ENCODE measurements around the gene MED14. TPM values are rescaled to one million over a fixed set of nuclear protein-coding genes. Genes with fewer than 3 reads are reported as not detected.
A peak's percentile ranks its signal among the peaks of the same experiment; 100 is the strongest.

Gene MED14
- total RNA-seq, 1 donor from 2014 or later, result 35.2 TPM

- no peak for TF ChIP-seq CTCF (IDR thresholded peaks at IDR 0.05)
Observed at GRCh38 chrX:40778861-40779575, 43.7 kb upstream of the MED14 start.

GRCh38 chrX:40773809-40774208 is 38.5 kb upstream of the MED14 start:
- no peak for TF ChIP-seq CTCF (IDR thresholded peaks at IDR 0.05)
- no peak overlapping the region for H3K27ac ChIP-seq
- H3K4me1 ChIP-seq, result no peaks in the 10 kb centered on the region
- H3K36me3 ChIP-seq, result no peaks in the 10 kb centered on the region
- H3K27me3 ChIP-seq, result no peaks in the 10 kb centered on the region
- no peaks in the 10 kb centered on the region for H3K9me3 ChIP-seq
- intact Hi-C loops (cut with DNase I), result no loop called here
- H3K4me3 ChIP-seq, result no peak overlapping the region
- no peak for ATAC-seq
- no peak for DNase-seq

More at GRCh38 chrX:40778861-40779575, 43.7 kb upstream of the MED14 start:
- no peak for ATAC-seq
- DNase-seq, result no peak
- H3K4me3 ChIP-seq, result no peak overlapping the region
- H3K27ac ChIP-seq, result no peak overlapping the region
- no peaks in the 10 kb centered on the region for H3K4me1 ChIP-seq
- no peaks in the 10 kb centered on the region for H3K36me3 ChIP-seq
- no peaks in the 10 kb centered on the region for H3K9me3 ChIP-seq
- H3K27me3 ChIP-seq, result no peaks in the 10 kb centered on the region
- intact Hi-C loops (cut with DNase I), result no loop called here

GRCh38 chrX:40773188-40773587 is 37.8 kb upstream of the MED14 start:
- H3K27me3 ChIP-seq, result no peaks in the 10 kb centered on the region
- no peaks in the 10 kb centered on the region for H3K9me3 ChIP-seq
- TF ChIP-seq CTCF (IDR thresholded peaks at IDR 0.05), result no peak
- DNase-seq (no peak), ATAC-seq (no peak)
- no peaks in the 10 kb centered on the region for H3K36me3 ChIP-seq
- no peak overlapping the region for H3K4me3 ChIP-seq
- no peaks in the 10 kb centered on the region for H3K4me1 ChIP-seq
- no peak overlapping the region for H3K27ac ChIP-seq
- intact Hi-C loops (cut with DNase I), result no loop called here

- intact Hi-C loops (cut with DNase I), result no loop called here
- no peak for TF ChIP-seq CTCF (IDR thresholded peaks at IDR 0.05)
Observed at GRCh38 chrX:40772290-40772689, 36.9 kb upstream of the MED14 start.

GRCh38 chrX:40761762-40762161 is 26.4 kb upstream of the MED14 start:
- TF ChIP-seq CTCF (IDR thresholded peaks at IDR 0.05), result no peak
- no peaks in the 10 kb centered on the region for H3K4me1 ChIP-seq
- DNase-seq (no peak), ATAC-seq (no peak)
- H3K36me3 ChIP-seq, result no peaks in the 10 kb centered on the region
- H3K9me3 ChIP-seq, result no peaks in the 10 kb centered on the region
- intact Hi-C loops (cut with DNase I), result no loop called here
- H3K4me3 ChIP-seq, result no peak overlapping the region
- H3K27me3 ChIP-seq, result no peaks in the 10 kb centered on the region
- no peak overlapping the region for H3K27ac ChIP-seq

More at GRCh38 chrX:40772290-40772689, 36.9 kb upstream of the MED14 start:
- ATAC-seq (peak; percentile 24), DNase-seq (no peak)
- Histone ChIP-seq H3K27ac (no peak overlapping the region), H3K9me3 (no peaks in the 10 kb centered on the region), H3K36me3 (no peaks in the 10 kb centered on the region), H3K4me3 (no peak overlapping the region), H3K27me3 (no peaks in the 10 kb centered on the region), H3K4me1 (no peaks in the 10 kb centered on the region)

Measured in upper lobe of right lung (tissue), 1 donor.